ENCODE data around the gene SYCP3.

Gene SYCP3

DNA sequence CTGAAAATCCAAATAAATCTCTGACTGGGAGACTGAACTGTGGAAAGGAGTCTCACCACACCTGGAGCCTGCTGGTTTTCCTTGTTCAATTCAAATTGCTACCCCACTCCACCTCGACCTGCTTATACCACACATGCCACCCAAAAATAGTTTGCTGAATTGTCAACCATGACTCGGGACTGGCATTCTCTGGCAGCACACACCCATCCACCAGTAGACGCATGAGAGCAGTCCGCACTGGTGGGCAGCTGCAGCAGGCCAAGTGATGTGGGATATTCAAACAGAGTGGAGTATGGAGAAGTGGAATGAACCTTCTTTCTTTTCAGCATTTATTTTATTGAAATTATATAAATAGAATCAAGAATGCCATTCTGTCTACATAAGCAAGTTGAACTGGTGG, 38.7 kb upstream of the SYCP3 start:
- Histone ChIP-seq H3K27ac (ENCODE audit: insufficient read depth, low read depth, low read length, poor library complexity, severe bottlenecking) (no peak overlapping the region), H3K9me3 (ENCODE audit: control insufficient read depth, low read length) (no peaks in the 10 kb centered on the region), H3K27me3 (ENCODE audit: control insufficient read depth, insufficient read depth, low read length, poor library complexity, severe bottlenecking) (no peaks in the 10 kb centered on the region), H3K36me3 (ENCODE audit: control insufficient read depth, insufficient read depth, low read length) (no peaks in the 10 kb centered on the region), H3K4me3 (ENCODE audit: insufficient read depth, low read depth, low read length) (no peak overlapping the region), H3K4me1 (ENCODE audit: control insufficient read depth, insufficient read depth, low read length) (no peaks in the 10 kb centered on the region)
- 93 to 94% methylated on average over 4 of the region's 4 CpGs for WGBS, 2 experiments

DNA sequence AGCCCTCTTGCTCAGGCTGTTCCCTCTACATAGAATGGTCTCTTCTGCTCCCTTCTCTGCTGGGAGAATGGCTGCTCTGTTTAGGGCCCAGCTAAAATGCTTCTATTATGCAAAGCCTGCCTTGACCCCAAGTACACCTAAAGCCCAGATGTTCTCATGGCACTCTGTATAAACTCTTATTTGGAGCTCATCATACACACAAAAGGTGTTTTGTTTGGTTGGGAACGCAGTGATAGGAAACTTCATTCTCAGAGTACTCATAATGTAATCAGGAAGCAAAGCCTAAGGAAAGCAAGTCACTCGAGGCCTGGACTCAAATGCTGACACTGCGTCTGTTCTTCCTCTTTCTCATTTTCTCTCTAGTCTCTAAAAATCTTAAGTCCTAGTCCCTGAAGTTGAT, 38.2 kb upstream of the SYCP3 start:
- Histone ChIP-seq H3K27ac (ENCODE audit: insufficient read depth, low read depth, low read length, poor library complexity, severe bottlenecking) (no peak overlapping the region), H3K36me3 (ENCODE audit: control insufficient read depth, insufficient read depth, low read length) (no peaks in the 10 kb centered on the region), H3K27me3 (ENCODE audit: control insufficient read depth, insufficient read depth, low read length, poor library complexity, severe bottlenecking) (no peaks in the 10 kb centered on the region), H3K4me3 (ENCODE audit: insufficient read depth, low read depth, low read length) (no peak overlapping the region), H3K4me1 (ENCODE audit: control insufficient read depth, insufficient read depth, low read length) (no peaks in the 10 kb centered on the region), H3K9me3 (ENCODE audit: control insufficient read depth, low read length) (no peaks in the 10 kb centered on the region)
- 95 to 98% methylated on average over 3 of the region's 3 CpGs for WGBS, 2 experiments

- Histone ChIP-seq H3K27ac (ENCODE audit: insufficient read depth, low read depth, low read length, poor library complexity, severe bottlenecking) (no peak overlapping the region), H3K4me3 (ENCODE audit: insufficient read depth, low read depth, low read length) (no peak overlapping the region), H3K36me3 (ENCODE audit: control insufficient read depth, insufficient read depth, low read length) (peaks cover 1% of the 10 kb centered on the region), H3K4me1 (ENCODE audit: control insufficient read depth, insufficient read depth, low read length) (no peaks in the 10 kb centered on the region), H3K9me3 (ENCODE audit: control insufficient read depth, low read length) (no peaks in the 10 kb centered on the region), H3K27me3 (ENCODE audit: control insufficient read depth, insufficient read depth, low read length, poor library complexity, severe bottlenecking) (no peaks in the 10 kb centered on the region)
- 85% methylated on average over 2 of the region's 2 CpGs for WGBS, 2 experiments
Observed at GRCh38 chr12:101775816-101776215, 36.6 kb upstream of the SYCP3 start.

DNA sequence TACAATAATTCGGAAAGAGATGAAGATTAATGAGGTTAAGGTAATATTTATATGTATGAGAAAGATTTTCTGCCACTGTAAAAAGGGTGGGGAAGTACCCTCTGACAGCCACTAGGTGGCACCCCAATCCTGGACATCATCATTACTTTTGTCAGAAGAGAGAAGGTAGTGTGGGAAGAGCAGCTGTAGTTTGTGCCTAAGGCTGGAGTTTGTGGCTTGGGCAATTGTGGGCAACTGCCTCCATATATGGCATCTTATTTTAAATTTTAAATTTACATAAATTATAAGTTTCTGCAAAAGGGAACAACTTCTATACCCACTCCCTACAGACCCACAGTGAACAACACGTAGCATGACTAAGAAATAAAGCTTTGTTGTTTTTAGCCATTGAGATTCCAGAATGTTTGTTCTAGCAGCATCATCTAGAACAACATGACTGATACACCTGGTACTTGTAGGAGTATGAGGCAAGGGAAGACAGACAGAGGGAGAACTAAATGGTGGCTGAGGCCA, 34.4 kb upstream of the SYCP3 start:
- H3K27ac ChIP-seq (ENCODE audit: insufficient read depth, low read depth, low read length, poor library complexity, severe bottlenecking): no peak overlapping the region
- H3K9me3 ChIP-seq (ENCODE audit: control insufficient read depth, low read length): no peaks in the 10 kb centered on the region
- no peak overlapping the region for H3K4me3 ChIP-seq (ENCODE audit: insufficient read depth, low read depth, low read length)
- 50 to 51% methylated on average over 2 of the region's 2 CpGs for WGBS, 2 experiments
- no peaks in the 10 kb centered on the region for H3K4me1 ChIP-seq (ENCODE audit: control insufficient read depth, insufficient read depth, low read length)
- H3K36me3 ChIP-seq (ENCODE audit: control insufficient read depth, insufficient read depth, low read length): peaks cover 4% of the 10 kb centered on the region
- H3K27me3 ChIP-seq (ENCODE audit: control insufficient read depth, insufficient read depth, low read length, poor library complexity, severe bottlenecking): no peaks in the 10 kb centered on the region

GRCh38 chr12:101772012-101772775, 32.9 kb upstream of the SYCP3 start:
- no peak overlapping the region for H3K4me3 ChIP-seq (ENCODE audit: insufficient read depth, low read depth, low read length)
- peaks cover 4% of the 10 kb centered on the region for H3K36me3 ChIP-seq (ENCODE audit: control insufficient read depth, insufficient read depth, low read length)
- H3K4me1 ChIP-seq (ENCODE audit: control insufficient read depth, insufficient read depth, low read length): no peaks in the 10 kb centered on the region
- 91 to 92% methylated on average over 5 of the region's 5 CpGs for WGBS, 2 experiments
- no peaks in the 10 kb centered on the region for H3K9me3 ChIP-seq (ENCODE audit: control insufficient read depth, low read length)
- no peak overlapping the region for H3K27ac ChIP-seq (ENCODE audit: insufficient read depth, low read depth, low read length, poor library complexity, severe bottlenecking)
- H3K27me3 ChIP-seq (ENCODE audit: control insufficient read depth, insufficient read depth, low read length, poor library complexity, severe bottlenecking): no peaks in the 10 kb centered on the region

DNA sequence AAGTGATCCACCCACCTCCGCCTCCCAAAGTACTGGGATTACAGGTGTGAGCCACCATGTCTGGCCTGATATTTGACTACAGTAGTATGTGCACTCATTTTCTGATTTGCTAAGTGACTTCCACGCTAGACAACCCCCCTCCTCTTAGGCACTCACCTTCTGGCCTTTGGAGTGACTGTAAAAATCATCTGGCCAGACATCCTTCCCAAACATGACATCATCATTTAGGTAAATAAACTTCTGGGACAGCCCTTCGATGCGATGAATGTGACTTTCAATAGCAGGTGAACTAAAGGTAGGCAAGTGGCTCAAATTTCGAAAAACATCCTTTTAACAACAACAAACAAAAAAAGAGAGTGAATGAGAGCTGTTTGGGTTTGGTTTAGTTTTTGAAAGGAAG, 30.6 kb upstream of the SYCP3 start:
- H3K9me3 ChIP-seq (ENCODE audit: control insufficient read depth, low read length): no peaks in the 10 kb centered on the region
- WGBS, 2 experiments: 88 to 89% methylated on average over 2 to 4 of the region's 5 CpGs
- H3K27me3 ChIP-seq (ENCODE audit: control insufficient read depth, insufficient read depth, low read length, poor library complexity, severe bottlenecking): no peaks in the 10 kb centered on the region
- no peak overlapping the region for H3K27ac ChIP-seq (ENCODE audit: insufficient read depth, low read depth, low read length, poor library complexity, severe bottlenecking)
- H3K4me1 ChIP-seq (ENCODE audit: control insufficient read depth, insufficient read depth, low read length): no peaks in the 10 kb centered on the region
- no peak overlapping the region for H3K4me3 ChIP-seq (ENCODE audit: insufficient read depth, low read depth, low read length)
- H3K36me3 ChIP-seq (ENCODE audit: control insufficient read depth, insufficient read depth, low read length): peaks cover 4% of the 10 kb centered on the region

GRCh38 chr12:101768781-101769180, 29.5 kb upstream of the SYCP3 start:
- H3K4me1 ChIP-seq (ENCODE audit: control insufficient read depth, insufficient read depth, low read length): no peaks in the 10 kb centered on the region
- no peaks in the 10 kb centered on the region for H3K9me3 ChIP-seq (ENCODE audit: control insufficient read depth, low read length)
- no peak overlapping the region for H3K4me3 ChIP-seq (ENCODE audit: insufficient read depth, low read depth, low read length)
- no peaks in the 10 kb centered on the region for H3K27me3 ChIP-seq (ENCODE audit: control insufficient read depth, insufficient read depth, low read length, poor library complexity, severe bottlenecking)
- peaks cover 4% of the 10 kb centered on the region for H3K36me3 ChIP-seq (ENCODE audit: control insufficient read depth, insufficient read depth, low read length)
- 93 to 99% methylated on average over 2 of the region's 2 CpGs for WGBS, 2 experiments
- H3K27ac ChIP-seq (ENCODE audit: insufficient read depth, low read depth, low read length, poor library complexity, severe bottlenecking): no peak overlapping the region

GRCh38 chr12:101767537-101767936, 28.3 kb upstream of the SYCP3 start:
- Histone ChIP-seq H3K4me1 (ENCODE audit: control insufficient read depth, insufficient read depth, low read length) (no peaks in the 10 kb centered on the region), H3K9me3 (ENCODE audit: control insufficient read depth, low read length) (no peaks in the 10 kb centered on the region), H3K27me3 (ENCODE audit: control insufficient read depth, insufficient read depth, low read length, poor library complexity, severe bottlenecking) (no peaks in the 10 kb centered on the region), H3K36me3 (ENCODE audit: control insufficient read depth, insufficient read depth, low read length) (peaks cover 4% of the 10 kb centered on the region), H3K27ac (ENCODE audit: insufficient read depth, low read depth, low read length, poor library complexity, severe bottlenecking) (no peak overlapping the region), H3K4me3 (ENCODE audit: insufficient read depth, low read depth, low read length) (no peak overlapping the region)
- WGBS, 2 experiments: 83% methylated on average over 1 of the region's 1 CpG

- no peaks in the 10 kb centered on the region for H3K36me3 ChIP-seq (ENCODE audit: control insufficient read depth, insufficient read depth, low read length)
- WGBS, 2 experiments: 92 to 95% methylated on average over 4 to 5 of the region's 5 CpGs
- no peaks in the 10 kb centered on the region for H3K27me3 ChIP-seq (ENCODE audit: control insufficient read depth, insufficient read depth, low read length, poor library complexity, severe bottlenecking)
- H3K4me3 ChIP-seq (ENCODE audit: insufficient read depth, low read depth, low read length): no peak overlapping the region
- H3K9me3 ChIP-seq (ENCODE audit: control insufficient read depth, low read length): no peaks in the 10 kb centered on the region
- H3K27ac ChIP-seq (ENCODE audit: insufficient read depth, low read depth, low read length, poor library complexity, severe bottlenecking): no peak overlapping the region
- no peaks in the 10 kb centered on the region for H3K4me1 ChIP-seq (ENCODE audit: control insufficient read depth, insufficient read depth, low read length)
Observed at GRCh38 chr12:101764051-101764792, 25.0 kb upstream of the SYCP3 start.

DNA sequence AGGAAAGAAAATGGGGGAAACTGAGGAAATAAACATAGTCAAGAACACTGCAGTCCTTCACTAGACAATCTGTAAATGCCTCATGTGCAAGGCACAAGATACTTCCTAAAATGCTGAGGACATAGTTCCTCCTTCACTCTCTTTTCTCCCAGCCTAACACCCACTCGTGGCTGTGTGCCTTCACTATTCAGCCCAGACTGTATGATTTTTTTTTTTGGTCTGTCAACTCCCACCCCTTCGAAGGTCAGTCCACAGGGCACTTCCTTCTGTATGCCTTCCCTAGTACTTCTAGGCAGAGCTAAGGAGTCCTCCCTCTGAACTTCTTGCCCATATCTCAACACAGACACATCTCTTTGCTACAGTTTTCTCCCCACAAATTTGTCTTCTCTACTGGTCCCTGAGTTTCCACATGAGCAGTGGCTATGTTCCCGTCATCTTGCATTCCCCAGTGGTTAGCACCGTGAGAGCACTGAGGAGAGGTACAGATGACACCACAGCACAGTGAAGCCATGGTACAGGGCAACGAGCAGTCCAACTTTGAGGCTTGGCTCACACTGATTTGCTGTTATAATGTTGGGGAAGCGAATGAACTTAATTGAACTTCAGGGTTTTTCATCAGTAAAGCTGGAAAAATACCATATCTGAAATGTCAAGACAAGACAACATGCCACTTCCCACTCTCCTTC, 24.1 kb upstream of the SYCP3 start:
- no peaks in the 10 kb centered on the region for H3K4me1 ChIP-seq (ENCODE audit: control insufficient read depth, insufficient read depth, low read length)
- H3K4me3 ChIP-seq (ENCODE audit: insufficient read depth, low read depth, low read length): no peak overlapping the region
- no peak overlapping the region for H3K27ac ChIP-seq (ENCODE audit: insufficient read depth, low read depth, low read length, poor library complexity, severe bottlenecking)
- H3K36me3 ChIP-seq (ENCODE audit: control insufficient read depth, insufficient read depth, low read length): no peaks in the 10 kb centered on the region
- H3K9me3 ChIP-seq (ENCODE audit: control insufficient read depth, low read length): no peaks in the 10 kb centered on the region
- WGBS, 2 experiments: 88 to 90% methylated on average over 6 of the region's 6 CpGs
- H3K27me3 ChIP-seq (ENCODE audit: control insufficient read depth, insufficient read depth, low read length, poor library complexity, severe bottlenecking): no peaks in the 10 kb centered on the region
